Immature natural killer cell (primary cell): ENCODE data around the gene ZDHHC14. TPM values are rescaled to one million over a fixed set of nuclear protein-coding genes. Genes with fewer than 3 reads are reported as not detected.

Source experiments
- DNase-seq, 3 donors: peaks; one replicate each; pipeline ENCODE4 v3.0.0; 2022; ENCODE audit warnings: mixed read lengths in 1 of 3
- H3K27ac Mint-ChIP-seq, 6 donors: one replicate each; pipeline ENCODE4 v1.8.0; 2020; ENCODE audit warnings: mixed read lengths in 6 of 6, mild to moderate bottlenecking in 5 of 6, inconsistent platforms in 4 of 6, moderate library complexity in 3 of 6
- H3K27me3 Mint-ChIP-seq, 3 donors: one replicate each; pipeline ENCODE4 v1.8.0; 2020 to 2021; ENCODE audit warnings: low read depth in 3 of 3, mild to moderate bottlenecking in 3 of 3, mixed read lengths in 3 of 3, moderate library complexity in 3 of 3, inconsistent platforms in 1 of 3
- H3K36me3 Mint-ChIP-seq, 3 donors: one replicate each; pipeline ENCODE4 v1.8.0; 2020; ENCODE audit warnings: mixed read lengths in 3 of 3, inconsistent platforms in 2 of 3, mild to moderate bottlenecking in 2 of 3
- H3K4me1 Mint-ChIP-seq, 2 donors: one replicate each; pipeline ENCODE4 v1.8.0; 2020; ENCODE audit warnings: inconsistent platforms in 2 of 2, mild to moderate bottlenecking in 2 of 2, mixed read lengths in 2 of 2, moderate library complexity in 1 of 2
- H3K4me3 Mint-ChIP-seq, 5 donors: one replicate each; pipeline ENCODE4 v1.8.0; 2020; ENCODE audit warnings: mild to moderate bottlenecking in 5 of 5, mixed read lengths in 5 of 5, inconsistent platforms in 3 of 5, moderate library complexity in 3 of 5
- H3K9me3 Mint-ChIP-seq, 6 donors: one replicate each; pipeline ENCODE4 v1.8.0; 2020; ENCODE audit warnings: mild to moderate bottlenecking in 6 of 6, mixed read lengths in 6 of 6, inconsistent platforms in 4 of 6, moderate library complexity in 3 of 6
- polyA plus RNA-seq, 3 donors: library from polyadenylated mRNA; unstranded; fragments of 300-500 nt; fragmentation: Illumina TruSeq; gene quantifications; one replicate each; pipeline ENCODE4 v1.2.3, GENCODE V29; 2021

ZDHHC14 gene
- polyA plus RNA-seq, 3 donors from 2014 or later, result 3.1 to 4.2 (median 3.4) TPM

- H3K4me1 Mint-ChIP-seq, result no peaks in the 10 kb centered on the region
- no peaks in the 10 kb centered on the region for H3K9me3 Mint-ChIP-seq
- no peak overlapping the region for H3K27ac Mint-ChIP-seq
- H3K36me3 Mint-ChIP-seq, result peaks cover 18 to 44% (median 29%) of the 10 kb centered on the region in 3 donors
- H3K4me3 Mint-ChIP-seq, result no peak overlapping the region
- H3K27me3 Mint-ChIP-seq, result peaks cover 0 to 2% (median 0%) of the 10 kb centered on the region in 3 donors
- no peak for DNase-seq
Measured at GRCh38 chr6:157656437-157656997, 275.5 kb downstream of the ZDHHC14 start.

- Mint-ChIP-seq H3K4me3 (no peak overlapping the region), H3K27me3 (peaks cover 0 to 2% (median 0%) of the 10 kb centered on the region in 3 donors), H3K27ac (no peak overlapping the region), H3K4me1 (no peaks in the 10 kb centered on the region), H3K9me3 (no peaks in the 10 kb centered on the region), H3K36me3 (peaks cover 18 to 44% (median 28%) of the 10 kb centered on the region in 3 donors)
- DNase-seq, result no peak
Measured at GRCh38 chr6:157657754-157658153, 276.8 kb downstream of the ZDHHC14 start.

- Mint-ChIP-seq H3K27ac (no peak overlapping the region), H3K27me3 (peaks cover 0 to 2% (median 0%) of the 10 kb centered on the region in 3 donors), H3K4me1 (no peaks in the 10 kb centered on the region), H3K4me3 (no peak overlapping the region), H3K36me3 (peaks cover 18 to 44% (median 22%) of the 10 kb centered on the region in 3 donors), H3K9me3 (no peaks in the 10 kb centered on the region)
- no peak for DNase-seq
Measured at GRCh38 chr6:157658301-157658700, 277.3 kb downstream of the ZDHHC14 start.

- H3K4me1 Mint-ChIP-seq, result no peaks in the 10 kb centered on the region
- peaks cover 0 to 2% (median 0%) of the 10 kb centered on the region in 3 donors for H3K27me3 Mint-ChIP-seq
- no peak overlapping the region for H3K4me3 Mint-ChIP-seq
- H3K27ac Mint-ChIP-seq, result no peak overlapping the region
- DNase-seq, result no peak
- H3K36me3 Mint-ChIP-seq, result peaks cover 21 to 50% (median 25%) of the 10 kb centered on the region in 3 donors
- no peaks in the 10 kb centered on the region for H3K9me3 Mint-ChIP-seq
Measured at GRCh38 chr6:157659536-157660271, 278.7 kb downstream of the ZDHHC14 start.

- no peak for DNase-seq
- peaks cover 0 to 2% (median 0%) of the 10 kb centered on the region in 3 donors for H3K27me3 Mint-ChIP-seq
- H3K4me1 Mint-ChIP-seq, result no peaks in the 10 kb centered on the region
- H3K4me3 Mint-ChIP-seq, result no peak overlapping the region
- H3K36me3 Mint-ChIP-seq, result peaks cover 19 to 45% (median 24%) of the 10 kb centered on the region in 3 donors
- no peaks in the 10 kb centered on the region for H3K9me3 Mint-ChIP-seq
- H3K27ac Mint-ChIP-seq, result no peak overlapping the region
Measured at GRCh38 chr6:157660414-157660813, 279.4 kb downstream of the ZDHHC14 start.

- H3K27me3 Mint-ChIP-seq, result peaks cover 0 to 2% (median 0%) of the 10 kb centered on the region in 3 donors
- no peak overlapping the region for H3K4me3 Mint-ChIP-seq
- DNase-seq, result no peak
- H3K36me3 Mint-ChIP-seq, result peaks cover 15 to 39% (median 20%) of the 10 kb centered on the region in 3 donors
- H3K27ac Mint-ChIP-seq, result no peak overlapping the region
- H3K4me1 Mint-ChIP-seq, result no peaks in the 10 kb centered on the region
- no peaks in the 10 kb centered on the region for H3K9me3 Mint-ChIP-seq
Measured at GRCh38 chr6:157661652-157662051, 280.7 kb downstream of the ZDHHC14 start.

GRCh38 chr6:157663261-157663660 lies 282.3 kb downstream of the ZDHHC14 start:
- peaks cover 2 to 7% of the 10 kb centered on the region in 2 donors for H3K4me1 Mint-ChIP-seq
- H3K27me3 Mint-ChIP-seq, result peaks cover 0 to 2% (median 0%) of the 10 kb centered on the region in 3 donors
- no peak for DNase-seq
- H3K36me3 Mint-ChIP-seq, result peaks cover 10 to 34% (median 21%) of the 10 kb centered on the region in 3 donors
- peak overlapping the region in 1 of 6 donors; percentile 22 for H3K27ac Mint-ChIP-seq
- no peaks in the 10 kb centered on the region for H3K9me3 Mint-ChIP-seq
- H3K4me3 Mint-ChIP-seq, result no peak overlapping the region

GRCh38 chr6:157665180-157665579 lies 284.2 kb downstream of the ZDHHC14 start:
- no peaks in the 10 kb centered on the region for H3K9me3 Mint-ChIP-seq
- H3K27ac Mint-ChIP-seq, result no peak overlapping the region
- DNase-seq, result no peak
- peaks cover 7% of the 10 kb centered on the region in 2 donors for H3K4me1 Mint-ChIP-seq
- H3K36me3 Mint-ChIP-seq, result peaks cover 7 to 21% (median 12%) of the 10 kb centered on the region in 3 donors
- H3K27me3 Mint-ChIP-seq, result peaks cover 0 to 4% (median 0%) of the 10 kb centered on the region in 3 donors
- H3K4me3 Mint-ChIP-seq, result no peak overlapping the region

- Mint-ChIP-seq H3K4me3 (no peak overlapping the region), H3K4me1 (peaks cover 7% of the 10 kb centered on the region in 2 donors), H3K9me3 (no peaks in the 10 kb centered on the region), H3K27me3 (peaks cover 0 to 3% (median 0%) of the 10 kb centered on the region in 3 donors), H3K27ac (no peak overlapping the region), H3K36me3 (peaks cover 7 to 16% (median 11%) of the 10 kb centered on the region in 3 donors)
- DNase-seq, result no peak
Measured at GRCh38 chr6:157666729-157667128, 285.7 kb downstream of the ZDHHC14 start.

GRCh38 chr6:157667211-157668008 lies 286.4 kb downstream of the ZDHHC14 start:
- Mint-ChIP-seq H3K27ac (peak overlapping the region in 1 of 6 donors; percentile 18), H3K4me1 (peaks cover 7% of the 10 kb centered on the region in 2 donors), H3K36me3 (peaks cover 7 to 19% (median 11%) of the 10 kb centered on the region in 3 donors), H3K9me3 (no peaks in the 10 kb centered on the region), H3K27me3 (peaks cover 0 to 3% (median 2%) of the 10 kb centered on the region in 3 donors), H3K4me3 (peak overlapping the region in 1 of 5 donors; percentile 8)
- DNase-seq, result peak; percentile 34 to 53 (median 51)

GRCh38 chr6:157668009-157668401 lies 287.0 kb downstream of the ZDHHC14 start:
- no peak overlapping the region for H3K27ac Mint-ChIP-seq
- peaks cover 0 to 3% (median 2%) of the 10 kb centered on the region in 3 donors for H3K27me3 Mint-ChIP-seq
- peaks cover 7 to 19% (median 11%) of the 10 kb centered on the region in 3 donors for H3K36me3 Mint-ChIP-seq
- no peaks in the 10 kb centered on the region for H3K9me3 Mint-ChIP-seq
- H3K4me3 Mint-ChIP-seq, result no peak overlapping the region
- H3K4me1 Mint-ChIP-seq, result peaks cover 7% of the 10 kb centered on the region in 2 donors
- DNase-seq, result no peak

- H3K27me3 Mint-ChIP-seq, result peaks cover 0 to 3% (median 2%) of the 10 kb centered on the region in 3 donors
- no peak overlapping the region for H3K27ac Mint-ChIP-seq
- no peak overlapping the region for H3K4me3 Mint-ChIP-seq
- H3K36me3 Mint-ChIP-seq, result peaks cover 6 to 18% (median 10%) of the 10 kb centered on the region in 3 donors
- no peak for DNase-seq
- H3K4me1 Mint-ChIP-seq, result peaks cover 7% of the 10 kb centered on the region in 2 donors
- no peaks in the 10 kb centered on the region for H3K9me3 Mint-ChIP-seq
Measured at GRCh38 chr6:157668713-157669112, 287.7 kb downstream of the ZDHHC14 start.

GRCh38 chr6:157669323-157669722 lies 288.3 kb downstream of the ZDHHC14 start:
- no peak overlapping the region for H3K27ac Mint-ChIP-seq

More at GRCh38 chr6:157669323-157669722, 288.3 kb downstream of the ZDHHC14 start:
- no peak for DNase-seq
- Mint-ChIP-seq H3K4me3 (no peak overlapping the region), H3K9me3 (no peaks in the 10 kb centered on the region), H3K36me3 (peaks cover 9 to 17% (median 15%) of the 10 kb centered on the region in 3 donors), H3K27me3 (peaks cover 0 to 3% (median 2%) of the 10 kb centered on the region in 3 donors), H3K4me1 (peaks cover 7% of the 10 kb centered on the region in 2 donors)
